Measurements from ENCODE around the gene ADARB1.

Gene ADARB1

GRCh38 chr21:45097827-45098387 is 23.5 kb downstream of the ADARB1 start:
- DNase-seq = no peak

- no peak for DNase-seq
Measured at GRCh38 chr21:45098867-45099266, 24.5 kb downstream of the ADARB1 start.

DNA sequence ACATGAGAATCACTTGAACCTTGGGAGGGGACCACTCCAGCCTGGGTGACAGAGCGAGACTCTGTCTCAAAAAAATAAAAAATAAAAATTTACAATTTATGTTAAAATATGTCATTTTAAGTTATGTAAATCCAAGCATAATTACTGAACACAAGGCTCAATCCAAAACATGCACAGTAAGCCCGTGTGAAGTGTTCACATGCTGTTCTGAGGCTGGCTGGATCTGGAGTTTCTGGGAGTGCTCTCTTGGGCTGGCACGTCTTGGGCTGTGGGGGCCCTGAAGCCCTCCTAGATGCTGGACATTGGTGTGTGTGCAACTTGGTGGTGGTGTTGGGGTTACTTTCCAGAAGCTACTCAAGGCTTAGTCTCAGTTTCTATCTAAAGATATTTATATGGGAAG is 25.2 kb downstream of the ADARB1 start:
- DNase-seq = no peak

- no peak for DNase-seq
Measured at GRCh38 chr21:45100866-45101265, 26.5 kb downstream of the ADARB1 start.

DNA sequence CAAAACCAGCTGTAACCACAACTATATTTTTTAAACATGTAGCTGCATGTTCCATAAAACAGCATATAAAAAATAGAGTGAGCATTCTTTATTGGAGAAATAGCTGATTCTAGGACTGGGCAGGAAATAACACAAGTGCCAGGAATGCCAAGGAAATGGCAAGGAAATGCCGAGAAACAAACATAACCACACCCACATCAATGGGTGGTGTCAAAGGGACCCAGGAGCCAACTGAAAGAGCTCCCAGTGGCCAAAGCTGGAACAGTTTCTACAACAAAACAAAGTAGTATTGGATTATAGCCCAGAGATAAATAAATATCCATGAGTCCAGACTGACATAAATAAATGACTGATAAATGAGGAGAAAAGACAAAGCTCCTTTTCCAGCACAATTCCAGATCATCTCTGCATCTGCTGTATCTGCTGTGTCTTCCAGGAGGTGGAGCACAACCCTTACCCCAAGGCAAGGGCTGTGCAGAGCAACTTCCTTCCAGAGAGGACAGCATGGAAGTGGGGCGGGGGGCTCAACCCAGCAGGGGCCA is 28.1 kb downstream of the ADARB1 start:
- DNase-seq = no peak

GRCh38 chr21:45103971-45104520 is 29.7 kb downstream of the ADARB1 start:
- no peak for DNase-seq

DNA sequence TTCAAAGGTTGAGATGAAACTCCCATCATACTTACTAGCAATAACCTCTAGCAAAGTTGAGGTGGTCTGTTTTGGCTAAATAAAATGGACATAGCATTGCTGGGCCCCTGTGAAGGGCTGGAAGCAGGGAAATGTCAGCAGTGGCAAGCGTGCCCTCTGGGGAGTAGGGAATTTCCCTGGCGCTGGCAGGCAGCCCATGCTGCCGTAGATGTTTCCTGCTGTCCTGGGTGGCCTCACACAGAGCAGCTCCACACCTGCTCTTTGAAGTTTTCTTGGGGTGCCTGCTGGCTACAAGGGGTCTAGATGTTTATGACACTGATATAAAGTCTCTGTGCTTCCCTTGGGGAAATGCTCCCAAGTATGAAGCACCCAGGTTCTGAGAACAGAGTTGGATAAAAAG is 30.2 kb downstream of the ADARB1 start:
- DNase-seq = no peak

GRCh38 chr21:45105906-45106485 is 31.6 kb downstream of the ADARB1 start:
- no peak for DNase-seq

DNA sequence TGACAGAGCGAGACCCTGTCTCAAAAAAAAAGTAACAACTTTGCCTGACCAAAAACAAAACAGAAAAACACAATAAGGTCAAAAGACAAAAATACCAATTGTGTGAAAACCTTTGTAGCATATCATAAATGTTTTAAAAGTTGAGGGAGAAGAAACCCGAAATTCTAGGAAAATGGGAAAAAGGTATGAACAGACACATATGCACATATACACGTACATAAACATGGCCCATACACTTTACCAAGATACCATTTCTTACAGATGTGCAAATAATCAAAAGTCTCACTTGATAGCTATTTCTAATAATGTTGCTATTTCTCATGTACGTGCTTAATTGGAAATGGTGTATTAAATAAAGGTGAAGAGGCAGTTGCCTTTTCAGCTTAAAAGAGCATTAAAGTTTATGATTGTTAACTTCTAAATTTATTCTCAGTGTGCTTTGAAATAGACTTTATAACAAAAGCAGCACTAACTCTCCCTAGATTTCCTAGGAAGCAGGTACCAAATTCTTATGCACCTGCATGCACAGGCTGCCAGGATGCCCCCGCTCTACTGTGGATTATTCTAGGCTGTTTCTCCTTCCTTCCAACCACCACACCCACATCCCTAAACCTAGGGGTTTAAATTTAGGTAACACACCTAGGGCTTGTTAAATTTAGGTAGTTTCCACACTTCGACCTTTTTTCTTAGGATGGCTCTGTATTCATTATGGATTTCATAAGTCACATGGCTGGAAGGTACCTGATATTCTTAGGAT is 33.8 kb downstream of the ADARB1 start:
- DNase-seq = no peak

- DNase-seq = no peak
Measured at GRCh38 chr21:45108808-45109781, 34.7 kb downstream of the ADARB1 start.

DNA sequence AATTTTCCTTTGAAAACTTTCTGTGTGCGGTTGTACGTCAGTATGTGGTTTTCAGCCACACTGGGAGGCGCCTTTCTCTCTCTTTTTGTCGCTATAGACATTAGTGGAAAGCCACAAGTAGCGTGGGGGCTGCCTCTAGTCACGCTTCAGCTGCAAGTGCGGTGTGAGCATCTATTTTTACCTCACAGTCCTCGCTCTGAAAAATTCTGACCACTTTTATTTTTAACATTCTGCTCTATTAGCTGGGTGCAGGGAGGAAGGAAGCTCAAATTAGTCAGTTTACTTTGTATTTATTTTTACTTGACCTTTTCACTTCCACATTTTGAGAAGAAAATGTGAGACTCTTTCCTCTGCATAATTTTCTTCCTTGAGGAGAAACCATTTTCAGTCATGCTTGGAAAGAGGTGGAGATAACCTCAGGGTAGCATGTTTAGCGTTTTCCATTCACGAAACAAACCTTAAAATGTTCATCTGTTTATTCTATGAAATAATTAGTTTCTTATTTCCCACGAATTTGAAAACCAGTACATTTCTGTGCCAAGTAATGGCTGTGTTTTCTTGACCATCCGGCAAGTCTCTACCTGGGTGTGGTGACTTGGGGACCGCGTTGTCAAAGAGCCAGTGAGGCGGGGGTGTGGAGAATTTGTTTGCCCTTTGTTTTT is 35.6 kb downstream of the ADARB1 start:
- no peak for DNase-seq

GRCh38 chr21:45110873-45111624 is 36.7 kb downstream of the ADARB1 start:
- DNase-seq = no peak

- DNase-seq = no peak
Measured at GRCh38 chr21:45111703-45112102, 37.3 kb downstream of the ADARB1 start.

DNA sequence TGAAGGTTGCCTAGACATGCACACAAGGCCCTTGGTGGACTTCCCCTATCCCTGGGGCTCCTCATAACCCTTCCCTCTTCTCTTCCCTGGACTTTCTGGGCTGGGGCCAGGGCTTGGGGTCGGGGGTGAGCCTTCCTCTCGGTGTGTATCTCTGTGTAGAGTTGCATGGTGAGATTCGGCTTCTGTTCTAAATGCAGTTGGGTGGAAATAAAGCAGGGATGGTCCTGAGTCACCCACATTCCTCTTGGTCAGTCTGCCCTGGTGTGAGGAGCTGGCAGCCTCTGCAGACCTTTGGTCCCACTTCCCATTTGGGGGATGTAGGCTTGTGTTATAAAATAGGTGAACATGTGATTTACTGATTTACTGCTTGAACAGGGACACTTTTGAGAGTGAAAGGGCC is 38.0 kb downstream of the ADARB1 start:
- DNase-seq = no peak

- DNase-seq = no peak
Measured at GRCh38 chr21:45113543-45113942, 39.2 kb downstream of the ADARB1 start.

DNA sequence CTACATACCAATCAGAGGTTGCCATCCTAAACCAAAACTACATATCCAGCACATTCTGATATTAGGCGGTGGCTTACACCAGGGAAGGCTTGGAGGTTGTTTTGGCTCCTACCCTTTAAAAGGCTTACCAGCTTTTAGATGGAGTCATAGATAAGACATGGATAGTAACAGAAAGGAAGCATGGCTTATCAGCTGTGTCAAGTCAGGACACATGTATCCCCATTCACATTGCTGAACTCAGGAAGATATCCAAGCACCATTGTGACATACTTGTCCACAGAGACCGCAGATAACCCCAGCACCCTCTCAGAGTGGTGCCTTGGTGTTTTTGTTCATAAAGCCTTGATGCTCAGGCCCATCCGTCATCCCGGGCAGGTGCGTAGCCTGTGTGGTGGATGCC is 39.7 kb downstream of the ADARB1 start:
- no peak for DNase-seq

DNA sequence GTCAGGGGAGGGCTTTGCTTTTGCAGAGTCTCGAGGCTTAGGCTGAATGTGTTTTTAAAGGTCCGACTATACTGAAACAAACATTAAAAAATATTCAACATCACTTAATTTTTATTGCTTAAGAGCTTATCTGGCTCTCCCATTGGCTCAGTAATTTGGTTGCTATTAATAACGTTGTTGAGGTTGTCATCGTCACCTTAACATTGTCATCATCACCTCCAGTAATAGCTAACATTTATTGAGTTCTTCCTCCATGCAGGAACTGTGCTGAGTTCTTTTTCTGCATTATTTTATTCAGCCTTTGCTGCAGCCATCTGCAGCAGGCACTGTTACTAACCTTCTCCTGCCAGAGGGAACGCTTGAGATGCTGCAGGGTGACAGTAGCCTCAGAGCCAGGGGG is 40.1 kb downstream of the ADARB1 start:
- no peak for DNase-seq

DNA sequence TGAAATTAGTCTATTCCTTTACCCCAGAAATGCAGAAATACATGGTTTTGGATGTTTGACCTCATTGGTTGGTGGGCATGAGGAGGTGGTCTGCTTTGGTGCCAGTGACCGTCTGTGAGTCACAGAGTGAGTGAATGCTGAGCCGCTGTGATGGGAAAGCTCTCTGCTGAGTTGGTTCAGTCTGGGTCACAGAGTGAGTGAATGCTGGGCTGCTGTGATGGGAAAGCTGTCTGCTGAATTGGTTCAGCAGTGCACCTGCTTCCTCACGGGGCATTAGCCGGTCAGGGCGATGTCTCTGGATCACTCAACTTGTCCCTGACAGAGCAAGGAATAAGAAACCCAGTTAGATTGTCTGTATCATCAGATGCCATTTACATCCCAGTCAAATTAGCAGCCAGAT is 40.8 kb downstream of the ADARB1 start:
- no peak for DNase-seq

DNA sequence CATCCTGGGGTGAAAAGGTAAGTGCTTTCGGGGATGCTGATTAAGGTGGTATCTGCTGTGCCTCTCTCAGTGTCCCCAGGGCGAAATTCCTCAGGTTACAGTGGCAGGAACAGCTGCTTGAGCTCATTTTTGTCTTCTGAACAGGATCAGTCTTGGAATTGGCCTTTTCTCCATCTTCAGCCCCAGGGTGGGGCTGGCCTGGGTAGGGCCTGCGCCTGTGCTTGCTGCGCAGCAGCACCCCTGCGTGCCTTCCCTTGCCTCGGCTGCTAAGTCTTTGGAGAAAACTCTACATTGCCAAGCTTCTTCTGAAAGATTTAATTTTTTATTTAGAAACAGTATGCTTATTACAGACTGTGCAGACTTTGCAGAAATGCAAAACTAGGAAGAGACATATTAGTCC is 41.7 kb downstream of the ADARB1 start:
- no peak for DNase-seq

DNA sequence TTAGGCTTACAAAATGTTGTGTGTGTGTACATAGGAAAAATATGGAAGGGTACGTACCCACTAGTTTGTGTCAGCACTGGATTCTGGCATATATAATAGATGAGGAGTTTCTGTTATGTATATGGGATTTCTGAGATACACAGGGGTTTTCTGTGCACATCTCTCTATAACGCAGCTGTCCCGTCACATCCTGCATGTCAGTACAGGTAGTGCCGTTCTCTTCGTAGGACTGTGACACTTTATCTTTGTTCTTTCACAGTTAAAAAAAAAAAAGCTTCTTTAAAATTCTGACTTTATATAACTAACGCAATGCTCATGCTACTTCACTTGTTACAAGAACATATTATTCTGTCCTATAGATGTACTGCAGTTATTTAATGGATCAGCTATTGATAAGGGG is 42.9 kb downstream of the ADARB1 start:
- no peak for DNase-seq

- no peak for DNase-seq
Measured at GRCh38 chr21:45118099-45118498, 43.7 kb downstream of the ADARB1 start.

Data from right kidney (tissue), 1 donor.